OCI-LY3 (cell line): Measurements from ENCODE around the gene CBLIF.

ENCODE experiments used
- EZH2phosphoT487 ChIP-seq: fragments of 200-600 bp; shearing (Covaris generic); IDR thresholded peaks from 2 replicates; pipeline ENCODE4 v1.6.1; 2018; ENCODE audit warnings: antibody characterized with exemption, mixed run types, low read depth
- TF ChIP-seq, protein P1 (sequence below): fragments of 200-600, 300-600 bp; sonication (generic); IDR thresholded peaks from 2 replicates; pipeline ENCODE4 v1.5.1; 2014; ENCODE audit warnings: antibody characterized with exemption, low read length, low read depth

GRCh38 chr11:59891781-59892181 is 46.5 kb upstream of the CBLIF start:
- TF ChIP-seq, protein P1, sequence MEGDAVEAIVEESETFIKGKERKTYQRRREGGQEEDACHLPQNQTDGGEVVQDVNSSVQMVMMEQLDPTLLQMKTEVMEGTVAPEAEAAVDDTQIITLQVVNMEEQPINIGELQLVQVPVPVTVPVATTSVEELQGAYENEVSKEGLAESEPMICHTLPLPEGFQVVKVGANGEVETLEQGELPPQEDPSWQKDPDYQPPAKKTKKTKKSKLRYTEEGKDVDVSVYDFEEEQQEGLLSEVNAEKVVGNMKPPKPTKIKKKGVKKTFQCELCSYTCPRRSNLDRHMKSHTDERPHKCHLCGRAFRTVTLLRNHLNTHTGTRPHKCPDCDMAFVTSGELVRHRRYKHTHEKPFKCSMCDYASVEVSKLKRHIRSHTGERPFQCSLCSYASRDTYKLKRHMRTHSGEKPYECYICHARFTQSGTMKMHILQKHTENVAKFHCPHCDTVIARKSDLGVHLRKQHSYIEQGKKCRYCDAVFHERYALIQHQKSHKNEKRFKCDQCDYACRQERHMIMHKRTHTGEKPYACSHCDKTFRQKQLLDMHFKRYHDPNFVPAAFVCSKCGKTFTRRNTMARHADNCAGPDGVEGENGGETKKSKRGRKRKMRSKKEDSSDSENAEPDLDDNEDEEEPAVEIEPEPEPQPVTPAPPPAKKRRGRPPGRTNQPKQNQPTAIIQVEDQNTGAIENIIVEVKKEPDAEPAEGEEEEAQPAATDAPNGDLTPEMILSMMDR: no peak
- TF ChIP-seq EZH2phosphoT487: no peak
